NCI-H2029 treated with DMSO at 0.1 percent for 48 hours (cell line): ENCODE results near the gene SPATS2.
"Not testable (repeated sequence)": the region's sequence is repeated elsewhere in the genome, so short reads cannot be mapped to it uniquely, and the experiment has no call there.

Experiments used
- DNase-seq: peaks from one replicate; lab custom pipeline; 2025; lab: John Stamatoyannopoulos, UW

The SPATS2 gene

GRCh38 chr12:49518914-49519573 lies 151.8 kb downstream of the SPATS2 start:
- DNase-seq: no peak

- DNase-seq: no peak
These were observed 152.3 kb downstream of the SPATS2 start for GRCh38 chr12:49519574-49519936.

GRCh38 chr12:49521389-49521788 lies 154.1 kb downstream of the SPATS2 start:
- DNase-seq: no peak

- DNase-seq: no peak
These were observed 157.5 kb downstream of the SPATS2 start for GRCh38 chr12:49524660-49525324.

GRCh38 chr12:49525942-49526341 lies 158.7 kb downstream of the SPATS2 start:
- no peak for DNase-seq

- DNase-seq: no peak
These were observed 160.3 kb downstream of the SPATS2 start for GRCh38 chr12:49527361-49528130.

- no peak for DNase-seq
These were observed 162.2 kb downstream of the SPATS2 start for GRCh38 chr12:49529414-49529813.

- no peak for DNase-seq
These were observed 164.5 kb downstream of the SPATS2 start for GRCh38 chr12:49531745-49532144.

GRCh38 chr12:49533331-49533730 lies 166.1 kb downstream of the SPATS2 start:
- DNase-seq: no peak

GRCh38 chr12:49534122-49534521 lies 166.9 kb downstream of the SPATS2 start:
- not testable (repeated sequence) for DNase-seq

GRCh38 chr12:49534731-49535278 lies 167.5 kb downstream of the SPATS2 start:
- no peak for DNase-seq

GRCh38 chr12:49535921-49536525 lies 168.8 kb downstream of the SPATS2 start:
- no peak for DNase-seq

GRCh38 chr12:49536526-49537071 lies 169.3 kb downstream of the SPATS2 start:
- DNase-seq: no peak

GRCh38 chr12:49537231-49537751 lies 170.0 kb downstream of the SPATS2 start:
- no peak for DNase-seq

GRCh38 chr12:49537752-49538509 lies 170.7 kb downstream of the SPATS2 start:
- DNase-seq: no peak

GRCh38 chr12:49538510-49539403 lies 171.5 kb downstream of the SPATS2 start, which contains the start of gene KCNH3:
Gene KCNH3 (plus strand): TSS chr12:49539030. CDS start chr12:49539417, 387 bp downstream.
- no peak for DNase-seq

GRCh38 chr12:49539406-49540228 lies 172.4 kb downstream of the SPATS2 start:
- DNase-seq: no peak

GRCh38 chr12:49540229-49541139 lies 173.2 kb downstream of the SPATS2 start:
- DNase-seq: no peak
